Hematopoietic multipotent progenitor cell treated with erythropoietin and hydrocortisone succinate and interleukin-3 and kit ligand, for 4 days (in vitro differentiated cells): Measurements from ENCODE around the gene CASK.
"Not testable (repeated sequence)": the region's sequence is repeated elsewhere in the genome, so short reads cannot be mapped to it uniquely, and the experiment has no call there.

Experiments
- DNase-seq: peaks from one replicate; pipeline ENCODE4 v3.0.0-alpha.2; 2015

CASK gene

DNA sequence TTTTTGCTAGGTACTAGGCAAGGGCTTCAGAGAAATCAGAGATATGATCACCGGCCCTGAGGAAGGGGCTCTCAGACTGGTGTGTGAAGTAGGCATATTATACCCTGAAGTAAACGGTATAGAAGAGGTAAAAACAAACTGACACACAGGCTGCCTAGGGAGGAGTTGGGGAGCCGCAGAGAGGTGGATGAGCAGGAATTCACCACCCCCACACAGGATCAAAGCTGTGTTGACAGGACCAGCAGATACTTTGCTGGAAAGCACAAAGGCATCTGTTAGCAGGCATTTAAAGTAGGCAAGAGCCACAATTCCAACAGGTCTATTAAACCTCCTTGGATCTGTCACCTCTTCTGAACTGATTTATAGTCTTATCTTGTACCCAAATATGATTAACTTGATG, 306.4 kb downstream of the CASK start:
- no peak for DNase-seq

DNA sequence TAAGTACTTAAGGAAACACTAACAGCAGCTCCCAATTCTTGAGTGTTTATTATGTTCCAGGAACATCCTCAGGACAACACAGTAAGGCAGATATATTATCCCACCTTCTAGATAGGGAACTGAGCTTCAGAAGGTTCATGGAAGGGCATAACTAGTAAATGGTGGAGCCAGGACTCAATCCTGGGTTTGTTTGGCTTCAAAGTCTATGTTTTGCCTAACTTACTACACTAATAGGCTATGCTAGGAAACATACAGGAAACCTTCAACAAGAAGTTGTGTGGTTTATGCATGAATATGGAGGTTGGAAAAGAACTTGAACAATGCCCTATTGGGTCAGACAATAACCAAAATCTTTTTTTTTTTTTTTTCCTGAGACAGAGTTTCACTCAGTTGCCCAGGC, 307.1 kb downstream of the CASK start:
- no peak for DNase-seq

DNA sequence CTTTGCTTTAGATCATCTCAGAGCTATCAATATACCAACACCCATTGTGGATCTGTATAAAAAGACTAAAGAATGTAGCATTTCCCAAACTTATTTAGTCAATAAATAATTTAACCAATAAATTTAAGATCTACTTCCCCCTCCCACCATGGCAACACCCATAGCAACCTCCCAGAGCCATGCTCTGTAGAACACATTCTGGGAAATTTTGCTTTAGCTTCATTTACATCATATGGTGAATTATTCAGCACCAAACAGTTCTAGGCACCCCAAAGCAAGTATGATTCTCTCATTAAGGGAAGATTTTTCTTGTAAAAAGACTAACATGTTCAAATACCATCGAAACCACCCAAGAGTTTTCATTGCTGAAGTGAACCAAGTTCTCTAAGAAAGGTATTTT, 315.1 kb downstream of the CASK start:
- no peak for DNase-seq

DNA sequence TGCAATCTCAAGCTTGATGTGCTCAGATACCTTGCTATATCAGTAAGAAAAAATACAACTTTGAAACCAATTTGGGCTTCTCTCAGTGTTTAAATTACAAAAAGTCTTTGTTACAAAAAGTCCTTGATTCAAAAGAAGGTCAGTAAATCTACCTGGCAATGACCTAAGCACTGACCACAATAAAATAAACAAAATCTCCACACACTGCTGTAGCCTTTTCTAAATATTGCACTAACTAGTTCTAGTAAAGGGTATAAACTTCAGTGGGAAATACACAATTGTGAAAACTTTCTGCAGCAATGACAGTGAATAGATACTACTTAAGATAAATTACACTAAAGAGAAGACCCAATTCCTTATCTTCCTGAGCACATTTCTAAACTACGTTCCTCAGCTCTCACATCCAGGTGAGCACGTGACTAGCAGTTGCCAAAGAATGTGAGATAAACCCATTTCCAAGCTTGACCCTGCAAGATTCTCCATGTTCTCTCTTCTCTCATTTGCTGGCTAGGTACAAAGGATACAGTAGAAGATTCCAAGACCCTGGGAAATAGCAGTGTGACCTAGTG, 316.0 kb downstream of the CASK start:
- DNase-seq, result peak; percentile 39

DNA sequence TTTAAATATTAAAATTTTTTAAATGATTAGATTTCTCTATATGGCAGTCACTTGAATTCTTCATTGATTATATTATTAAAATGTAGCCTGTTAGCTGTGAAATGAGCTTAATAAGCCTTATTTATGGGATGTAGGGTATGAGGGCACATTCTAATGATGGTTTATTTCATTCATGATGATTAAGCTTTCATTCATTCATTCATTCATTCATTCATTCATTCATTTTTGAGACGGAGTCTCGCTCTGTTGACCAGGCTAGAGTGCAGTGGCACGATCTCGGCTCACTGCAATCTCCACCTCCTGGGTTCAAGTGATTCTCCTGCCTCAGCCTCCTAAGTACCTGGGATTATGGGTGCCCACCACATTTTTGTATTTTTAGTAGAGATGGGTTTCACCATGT, 317.3 kb downstream of the CASK start:
- DNase-seq, result not testable (repeated sequence)

DNA sequence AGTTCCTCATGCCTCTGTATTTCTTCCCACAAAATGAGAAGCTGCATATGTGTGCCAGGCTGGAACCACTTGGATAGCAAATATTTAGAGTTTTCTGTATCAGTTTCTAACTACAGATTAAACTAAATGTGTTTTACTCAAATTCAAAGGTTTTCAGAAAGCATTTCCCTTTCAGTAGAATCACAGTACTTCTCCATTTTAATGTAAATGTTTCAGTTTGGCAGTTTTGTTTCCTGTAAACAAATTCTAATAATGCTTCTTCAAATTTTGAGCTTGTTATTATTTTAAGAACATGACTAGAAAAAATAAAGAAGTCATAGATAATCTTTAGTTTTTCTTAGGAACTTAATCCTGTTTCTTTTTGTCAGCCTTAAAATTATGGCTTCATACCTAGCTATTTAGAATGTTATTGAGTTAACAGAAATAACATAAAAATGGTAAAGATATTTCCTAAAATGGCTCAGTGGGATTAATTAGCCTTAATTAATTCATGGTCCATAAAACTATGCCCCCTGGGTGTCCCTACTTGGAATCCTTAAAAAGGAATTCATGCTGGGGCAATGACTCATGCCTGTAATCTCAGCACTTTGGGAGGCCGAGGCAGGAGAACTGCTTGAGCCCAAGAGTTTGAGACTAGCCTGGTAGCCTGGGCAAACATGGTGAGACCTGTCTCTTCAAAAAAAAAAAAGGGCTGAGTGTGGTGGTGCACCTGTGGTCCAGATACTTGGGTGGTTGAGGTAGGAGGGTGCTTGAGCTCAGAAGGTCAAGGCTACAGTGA, 318.4 kb downstream of the CASK start:
- DNase-seq, result no peak

DNA sequence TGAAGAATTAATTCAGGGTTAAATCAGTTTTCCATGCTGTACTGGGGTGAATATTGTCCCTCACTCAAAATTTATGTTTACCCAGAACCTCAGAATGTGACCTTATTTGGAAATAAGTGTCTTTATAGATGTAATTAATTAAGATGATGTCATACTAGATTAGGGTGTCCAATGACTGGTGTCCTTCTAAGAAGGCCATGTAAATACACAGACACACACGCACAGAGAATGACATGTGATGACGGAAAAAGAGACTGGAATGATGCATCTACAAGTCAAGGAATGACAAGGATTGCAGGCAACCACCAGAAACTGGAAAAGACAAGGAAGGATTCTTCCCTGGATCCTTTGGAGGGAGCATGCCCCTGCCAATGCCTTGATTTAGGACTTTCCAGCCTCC, 319.2 kb downstream of the CASK start:
- DNase-seq, result no peak

DNA sequence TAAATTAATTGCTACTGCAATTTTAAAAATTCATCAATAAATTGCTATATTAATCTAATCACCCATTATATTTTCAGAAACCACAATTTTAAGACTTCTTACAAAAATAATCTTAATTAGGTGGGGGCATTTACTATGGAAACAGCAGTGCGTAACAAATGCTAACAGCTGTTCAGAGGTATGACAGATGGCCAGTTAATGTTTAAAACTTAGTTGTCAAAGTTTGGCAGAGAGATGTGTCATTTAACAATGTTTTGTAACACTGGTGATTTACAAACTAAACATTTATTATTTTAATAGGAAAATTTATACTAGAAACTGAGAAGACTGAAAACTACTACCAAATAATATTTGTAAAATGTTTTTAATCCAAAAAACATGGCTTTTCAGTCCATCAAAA, 319.8 kb downstream of the CASK start:
- no peak for DNase-seq

DNA sequence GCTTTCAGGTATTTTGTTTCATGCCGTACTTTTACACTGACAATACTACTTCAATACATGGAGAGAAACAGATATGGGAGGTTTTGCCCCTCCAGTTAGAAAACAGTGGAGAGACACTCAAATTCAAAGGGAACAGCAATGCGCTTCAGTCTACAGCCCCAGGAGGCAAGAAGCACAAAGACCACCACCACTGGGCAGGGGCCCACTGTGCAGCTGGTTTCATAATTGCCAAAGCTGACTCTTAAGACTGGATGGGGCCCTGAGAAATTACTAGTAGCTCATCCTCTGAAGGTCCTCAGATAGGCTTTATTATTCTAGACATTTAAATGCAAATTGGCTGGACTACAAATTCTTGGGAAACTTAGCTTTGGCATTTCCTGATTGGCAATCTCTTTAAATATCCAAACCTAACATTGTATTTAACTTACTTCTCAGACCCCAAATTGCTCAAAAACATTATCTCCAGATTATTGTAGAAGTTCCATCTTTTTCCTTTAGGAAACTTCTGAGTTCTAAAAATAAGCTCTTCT, 320.5 kb downstream of the CASK start:
- no peak for DNase-seq

DNA sequence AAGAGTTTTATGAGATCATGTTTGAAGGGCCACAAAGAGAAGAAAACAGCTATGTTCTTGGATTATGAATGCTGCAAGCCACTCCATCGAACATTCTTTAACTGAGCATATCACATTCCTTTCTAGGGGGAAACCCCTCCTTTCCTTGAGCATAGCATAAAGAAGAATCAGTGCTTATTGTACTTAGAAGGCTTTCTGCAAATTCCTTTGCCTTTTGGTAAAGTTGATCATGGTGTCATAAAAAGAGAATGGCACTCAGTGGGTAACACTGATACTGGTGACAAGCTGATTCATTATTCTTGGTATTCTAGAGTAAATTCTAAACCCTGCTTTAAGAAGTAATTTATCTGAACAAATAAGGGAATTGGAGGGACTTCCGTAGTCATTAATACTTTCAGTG, 323.1 kb downstream of the CASK start:
- DNase-seq, result no peak

DNA sequence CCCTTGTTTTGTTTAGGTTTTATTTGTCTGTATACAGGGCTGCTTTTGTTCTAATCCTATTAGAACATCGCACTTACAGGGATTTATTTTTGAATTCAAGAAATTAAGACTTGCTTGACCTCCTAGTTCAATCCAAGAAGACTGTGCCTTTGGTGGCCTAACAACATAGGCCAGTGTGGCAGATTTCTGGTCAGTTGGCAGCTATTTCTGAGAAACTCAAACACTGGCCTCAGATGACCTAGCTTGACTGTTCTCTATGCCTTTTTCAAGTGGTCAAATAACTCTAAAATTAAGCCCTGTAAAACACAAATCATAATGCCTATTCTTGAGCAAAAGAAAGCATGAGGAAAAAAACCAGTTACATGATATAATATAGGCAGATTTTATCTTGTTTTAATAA, 323.8 kb downstream of the CASK start:
- DNase-seq, result no peak

DNA sequence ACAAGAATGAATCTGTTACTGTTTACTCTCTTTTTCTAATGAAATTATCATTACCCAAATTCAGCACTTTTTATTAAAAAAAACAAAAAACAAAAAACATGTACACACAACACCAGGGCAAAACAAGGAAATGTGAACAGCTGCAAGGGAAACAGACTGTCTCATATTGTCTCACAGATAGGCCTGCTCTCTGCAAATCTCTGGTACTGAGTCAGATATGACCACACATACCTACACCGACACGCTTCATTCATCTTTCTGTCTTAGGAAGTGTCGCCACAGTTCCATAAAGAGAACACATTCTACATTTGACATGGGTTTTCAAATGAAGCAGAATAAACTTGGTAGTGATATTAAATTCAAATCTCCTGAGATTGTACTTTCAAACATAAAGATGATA, 326.8 kb downstream of the CASK start:
- DNase-seq, result no peak

DNA sequence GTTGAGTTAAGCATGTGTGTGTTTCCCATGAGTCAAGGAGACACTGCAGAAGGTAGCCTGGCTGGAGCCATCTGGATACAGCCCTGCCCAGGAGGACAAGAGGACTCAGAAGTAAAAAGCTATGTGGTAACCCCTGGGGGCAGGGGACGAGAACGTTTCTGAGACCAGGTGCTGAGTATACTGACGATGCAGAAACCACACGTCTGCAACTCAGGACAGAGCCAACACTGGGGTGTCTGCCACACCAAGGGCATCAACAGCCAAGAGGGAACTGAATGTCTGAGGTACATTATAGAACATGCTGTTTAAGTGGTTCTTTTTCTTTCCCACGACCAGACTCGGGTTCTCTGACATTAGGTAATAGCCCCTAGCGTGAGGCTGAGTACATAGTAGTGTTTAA, 328.7 kb downstream of the CASK start:
- no peak for DNase-seq

DNA sequence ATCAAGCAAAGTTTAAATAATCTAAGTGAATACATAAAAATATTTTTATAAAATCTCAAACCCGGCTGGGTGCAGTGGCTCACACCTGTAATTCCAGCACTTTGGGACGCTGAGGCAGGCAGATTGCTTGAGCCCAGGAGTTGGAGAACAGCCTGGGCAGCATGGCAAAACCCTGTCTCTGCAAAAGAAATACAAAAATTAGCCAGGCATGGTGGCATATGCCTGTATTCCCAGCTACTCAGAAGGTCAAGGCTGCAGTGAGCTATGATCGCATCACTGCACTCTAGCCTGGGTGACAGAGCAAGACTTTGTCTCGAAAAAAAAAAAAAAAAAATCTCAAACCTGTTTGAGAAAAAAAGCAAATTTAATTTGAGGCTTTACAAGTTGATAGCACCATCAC, 331.4 kb downstream of the CASK start:
- DNase-seq, result no peak

DNA sequence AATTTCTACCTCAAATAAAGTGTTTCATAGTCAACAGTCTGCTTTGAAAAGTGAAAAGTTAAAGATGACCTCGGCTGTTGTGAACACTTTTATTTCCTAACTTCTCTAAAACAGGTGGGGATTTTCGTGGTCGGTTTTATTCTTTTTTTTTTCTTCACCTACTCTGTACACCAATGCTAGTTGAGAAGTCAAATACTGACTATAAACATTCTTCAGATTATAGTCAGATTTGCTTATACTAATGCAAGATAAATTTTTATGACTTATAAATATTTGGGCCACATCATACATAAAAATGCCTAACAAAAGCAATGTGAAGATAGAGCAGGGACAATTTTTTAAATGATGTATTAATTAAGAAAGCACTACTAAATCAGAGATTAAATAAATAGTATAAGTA, 332.7 kb downstream of the CASK start:
- no peak for DNase-seq

DNA sequence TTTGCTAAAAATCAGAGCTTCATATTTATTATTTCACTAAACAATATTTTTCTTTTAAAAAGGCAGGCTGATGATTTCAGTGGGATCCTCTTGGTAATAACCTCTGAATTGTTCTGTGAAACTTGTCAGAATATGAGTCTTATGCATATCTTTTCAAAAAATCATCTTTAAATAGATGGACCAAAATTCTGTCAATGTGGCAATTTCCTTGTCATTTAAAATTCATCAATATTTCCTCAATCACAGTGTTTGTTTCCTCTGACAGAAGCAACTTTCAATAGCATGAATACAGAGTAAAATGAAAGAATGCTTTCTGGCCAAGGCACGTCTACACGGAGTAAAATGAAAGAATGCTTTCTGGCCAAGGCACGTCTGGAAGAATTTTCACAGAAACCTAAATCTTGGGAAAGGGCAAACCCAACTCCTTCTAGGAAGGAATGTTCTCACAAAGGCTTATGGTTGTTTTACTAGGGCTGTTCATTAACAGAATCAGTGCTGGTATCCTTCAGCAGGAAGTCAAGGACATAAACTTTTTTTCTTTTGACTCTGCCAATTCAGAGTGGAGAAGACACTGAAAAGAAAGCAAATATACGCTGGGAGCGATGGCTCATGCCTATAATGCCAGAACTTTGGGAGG, 333.6 kb downstream of the CASK start:
- DNase-seq, result no peak

DNA sequence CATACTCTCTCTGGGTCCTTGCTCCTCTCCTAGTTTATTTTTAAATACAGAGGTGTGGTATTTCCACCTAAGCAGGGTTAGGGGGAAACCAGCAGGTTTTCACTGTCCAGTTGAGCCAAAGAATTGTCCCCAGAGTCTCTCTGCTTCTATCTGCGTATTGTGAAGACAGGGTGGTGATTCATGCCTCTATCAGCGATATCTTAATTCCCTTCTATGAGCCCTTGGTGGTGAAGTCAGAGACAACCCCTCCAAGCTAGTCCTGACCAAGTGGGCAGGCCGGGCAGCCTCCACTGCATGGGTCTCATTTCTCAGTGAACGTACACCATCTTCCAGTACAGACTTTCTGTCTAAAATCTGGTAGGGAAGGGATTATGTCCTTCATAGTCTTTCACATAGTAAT, 335.1 kb downstream of the CASK start:
- DNase-seq, result no peak

DNA sequence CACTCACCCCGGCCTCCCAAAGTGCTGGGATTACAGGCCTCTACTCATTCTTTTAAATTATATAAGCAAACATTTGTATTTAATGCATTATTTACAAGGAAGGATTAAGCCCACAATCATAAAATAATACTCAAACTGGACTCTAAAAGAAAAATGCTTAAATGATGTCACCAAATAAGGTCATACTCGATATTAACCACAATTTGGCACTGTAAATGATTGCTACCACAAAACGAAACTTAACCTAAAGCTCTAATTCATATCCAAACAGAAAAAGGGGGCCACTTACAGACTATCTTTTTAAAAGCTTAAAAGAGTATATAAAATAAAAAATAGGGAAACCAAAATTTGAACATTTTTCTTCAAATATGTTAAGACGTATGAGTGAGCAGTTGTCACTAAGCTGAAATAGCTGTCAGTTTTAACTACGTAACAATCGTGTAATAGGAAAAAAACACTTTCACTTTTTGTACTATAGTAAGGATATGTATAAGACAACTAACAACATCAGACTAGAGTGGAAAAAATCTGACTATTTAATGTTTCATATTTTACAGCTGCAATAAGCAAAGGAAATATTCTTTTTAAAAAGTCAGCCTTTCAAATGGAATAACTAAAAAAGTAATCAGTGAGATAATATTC, 342.8 kb downstream of the CASK start:
- DNase-seq, result peak; percentile 20

DNA sequence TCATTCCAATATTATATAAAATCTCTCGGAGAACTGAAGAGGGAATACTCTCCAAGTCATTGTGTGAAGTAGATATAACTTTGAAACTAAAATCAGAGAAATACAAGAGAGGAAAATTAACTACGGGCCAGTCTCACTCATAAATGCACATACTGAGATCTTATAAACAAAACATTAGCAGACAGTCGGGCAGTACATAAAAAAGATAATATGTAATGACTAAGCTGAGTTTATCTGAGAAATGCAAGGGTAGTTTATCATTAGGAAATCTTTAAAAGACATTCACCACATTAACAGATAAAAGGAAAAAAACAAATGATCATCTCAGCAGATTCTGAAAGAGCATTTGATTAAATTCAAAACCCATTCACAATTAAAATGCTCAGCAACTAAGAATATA, 359.5 kb downstream of the CASK start:
- peak; percentile 18 for DNase-seq

DNA sequence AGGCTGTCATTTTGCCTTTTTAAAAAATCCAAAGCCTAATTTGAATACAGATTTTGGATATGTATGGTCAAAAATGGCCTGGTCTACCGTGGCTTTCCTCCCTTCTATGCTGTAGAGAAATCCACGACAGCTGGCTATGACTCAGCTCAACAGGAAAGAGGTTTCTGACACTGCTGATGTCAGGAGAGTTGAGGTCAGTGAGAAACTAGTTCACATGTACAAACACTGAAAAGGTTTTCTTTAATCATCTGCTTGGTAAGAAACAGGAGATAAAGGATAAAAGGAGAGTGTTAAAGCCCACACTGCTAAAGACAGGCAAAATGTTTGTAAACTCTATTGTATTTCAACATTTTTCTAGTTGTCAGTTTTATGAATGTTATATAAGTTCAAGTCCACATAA, 362.3 kb downstream of the CASK start:
- DNase-seq, result peak; percentile 75

DNA sequence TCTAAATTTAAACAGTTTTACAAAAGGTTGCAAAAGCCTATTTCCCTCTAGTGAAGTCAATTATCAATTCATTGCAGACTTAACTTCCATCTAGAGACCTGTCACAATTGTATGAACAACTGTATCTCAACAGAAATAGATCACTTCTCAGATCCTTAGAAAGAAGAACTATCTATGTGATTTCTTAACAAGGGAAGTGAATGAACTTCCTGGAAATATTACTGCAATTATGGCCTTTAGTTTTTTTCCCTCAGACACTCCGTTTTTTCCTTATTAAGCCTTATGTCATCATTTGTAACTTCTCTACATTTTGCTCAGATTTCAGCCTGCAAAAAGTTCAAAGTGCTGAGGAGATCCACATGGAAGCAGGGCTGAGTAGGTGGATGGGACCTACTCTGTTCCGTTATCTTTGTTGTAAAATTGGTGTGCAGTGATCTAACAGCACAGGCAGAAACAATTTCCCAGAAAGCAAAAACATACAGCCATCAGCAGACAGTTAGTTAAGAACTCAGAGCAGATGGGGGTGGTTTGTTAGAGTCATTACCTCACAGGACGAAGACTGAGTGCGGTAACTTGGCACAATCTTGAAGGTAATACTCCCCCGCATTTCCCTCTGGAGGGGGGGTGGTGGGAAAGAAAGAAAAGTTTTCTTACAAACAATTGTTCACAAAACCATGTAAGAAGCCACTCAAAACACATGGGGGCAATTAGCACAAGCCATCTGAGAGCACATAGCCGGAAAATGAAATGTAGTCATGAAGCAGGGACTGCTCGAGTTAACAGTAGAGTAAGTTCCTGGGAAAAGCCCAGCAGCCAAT, 363.9 kb downstream of the CASK start:
- peak; percentile 49 for DNase-seq

DNA sequence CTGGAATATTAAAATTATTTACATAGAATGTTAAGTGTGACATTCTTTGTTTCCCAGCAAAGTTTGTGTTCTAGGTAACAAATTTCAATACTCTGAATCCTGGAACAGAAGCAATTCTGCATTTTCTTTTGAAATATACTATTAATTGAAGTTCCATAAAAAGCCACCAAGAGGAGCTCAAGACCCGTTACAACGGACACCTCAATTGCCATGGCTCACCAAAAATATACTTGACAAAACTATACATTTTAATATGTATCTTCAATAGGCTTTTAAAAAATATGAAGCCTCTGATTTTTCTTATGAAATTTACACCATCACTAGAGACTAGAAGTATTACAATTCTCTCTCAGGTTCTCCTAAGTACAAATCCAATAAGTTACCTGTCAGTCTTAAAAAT, 364.8 kb downstream of the CASK start:
- DNase-seq, result peak; percentile 65

DNA sequence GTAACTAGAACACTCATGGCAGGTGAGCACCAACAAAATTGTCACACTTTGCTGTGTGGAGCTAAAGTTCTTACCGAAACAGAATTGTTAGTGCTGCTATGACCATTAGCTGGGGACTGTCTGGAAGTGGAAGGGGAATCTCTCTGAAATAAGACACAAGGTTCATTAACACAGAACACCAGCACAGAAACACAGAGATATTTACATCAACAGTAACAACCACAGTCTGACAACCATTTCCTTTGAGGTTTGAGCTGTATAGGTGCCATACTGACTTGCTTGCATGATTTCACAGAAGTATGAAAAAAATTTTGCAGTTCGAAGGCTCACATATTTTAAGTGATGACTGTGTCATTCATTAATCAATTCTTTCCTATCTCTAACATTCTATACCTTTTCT, 366.4 kb downstream of the CASK start:
- peak; percentile 49 for DNase-seq
